ENCODE data around the gene PARD3B.

The PARD3B gene

GRCh38 chr2:205012961-205013360, 467.7 kb downstream of the PARD3B start:
- in situ Hi-C loops (cut with MboI; ENCODE audit: low sequenced_read_pairs, unreplicated experiment): no loop called here
- DNase-seq (ENCODE audit: low spot score): no peak
- TF ChIP-seq, protein P1, sequence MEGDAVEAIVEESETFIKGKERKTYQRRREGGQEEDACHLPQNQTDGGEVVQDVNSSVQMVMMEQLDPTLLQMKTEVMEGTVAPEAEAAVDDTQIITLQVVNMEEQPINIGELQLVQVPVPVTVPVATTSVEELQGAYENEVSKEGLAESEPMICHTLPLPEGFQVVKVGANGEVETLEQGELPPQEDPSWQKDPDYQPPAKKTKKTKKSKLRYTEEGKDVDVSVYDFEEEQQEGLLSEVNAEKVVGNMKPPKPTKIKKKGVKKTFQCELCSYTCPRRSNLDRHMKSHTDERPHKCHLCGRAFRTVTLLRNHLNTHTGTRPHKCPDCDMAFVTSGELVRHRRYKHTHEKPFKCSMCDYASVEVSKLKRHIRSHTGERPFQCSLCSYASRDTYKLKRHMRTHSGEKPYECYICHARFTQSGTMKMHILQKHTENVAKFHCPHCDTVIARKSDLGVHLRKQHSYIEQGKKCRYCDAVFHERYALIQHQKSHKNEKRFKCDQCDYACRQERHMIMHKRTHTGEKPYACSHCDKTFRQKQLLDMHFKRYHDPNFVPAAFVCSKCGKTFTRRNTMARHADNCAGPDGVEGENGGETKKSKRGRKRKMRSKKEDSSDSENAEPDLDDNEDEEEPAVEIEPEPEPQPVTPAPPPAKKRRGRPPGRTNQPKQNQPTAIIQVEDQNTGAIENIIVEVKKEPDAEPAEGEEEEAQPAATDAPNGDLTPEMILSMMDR (IDR thresholded peaks at IDR 0.05; ENCODE audit: borderline replicate concordance, control extremely low read depth, extremely low read depth, insufficient read depth, missing control alignments): no peak

- DNase-seq (ENCODE audit: low spot score): no peak
- in situ Hi-C loops (cut with MboI; ENCODE audit: low sequenced_read_pairs, unreplicated experiment): no loop called here
- TF ChIP-seq, protein P1 (IDR thresholded peaks at IDR 0.05; ENCODE audit: borderline replicate concordance, control extremely low read depth, extremely low read depth, insufficient read depth, missing control alignments): no peak
Observed at GRCh38 chr2:205013586-205013985, 468.3 kb downstream of the PARD3B start.

DNA sequence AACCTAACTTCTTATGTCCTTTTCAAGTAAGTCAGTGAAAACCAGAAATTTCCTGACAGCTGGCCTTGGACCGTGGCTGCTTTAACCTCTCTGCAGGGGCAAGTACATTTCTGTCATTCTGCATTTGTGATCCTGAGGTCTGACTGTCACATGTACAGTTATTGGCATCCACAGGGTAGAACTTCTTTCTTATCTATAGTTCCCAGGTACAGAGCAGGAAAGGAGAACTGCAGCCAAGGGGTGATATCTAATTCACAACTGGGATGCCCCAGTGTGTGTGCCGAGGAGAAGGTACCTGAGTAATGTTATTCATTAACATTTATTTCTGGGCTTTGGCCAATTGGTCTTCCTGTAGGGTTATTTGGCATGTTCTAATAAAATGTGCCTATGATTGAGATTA, 468.9 kb downstream of the PARD3B start:
- TF ChIP-seq, protein P1 (IDR thresholded peaks at IDR 0.05; ENCODE audit: borderline replicate concordance, control extremely low read depth, extremely low read depth, insufficient read depth, missing control alignments): no peak
- DNase-seq (ENCODE audit: low spot score): no peak
- in situ Hi-C loops (cut with MboI; ENCODE audit: low sequenced_read_pairs, unreplicated experiment): no loop called here

GRCh38 chr2:205017381-205017780, 472.1 kb downstream of the PARD3B start:
- in situ Hi-C loops (cut with MboI; ENCODE audit: low sequenced_read_pairs, unreplicated experiment): no loop called here
- TF ChIP-seq, protein P1 (IDR thresholded peaks at IDR 0.05; ENCODE audit: borderline replicate concordance, control extremely low read depth, extremely low read depth, insufficient read depth, missing control alignments): no peak
- no peak for DNase-seq (ENCODE audit: low spot score)

GRCh38 chr2:205017912-205018311, 472.6 kb downstream of the PARD3B start:
- no peak for DNase-seq (ENCODE audit: low spot score)
- in situ Hi-C loops (cut with MboI; ENCODE audit: low sequenced_read_pairs, unreplicated experiment): no loop called here
- TF ChIP-seq, protein P1 (IDR thresholded peaks at IDR 0.05; ENCODE audit: borderline replicate concordance, control extremely low read depth, extremely low read depth, insufficient read depth, missing control alignments): no peak

DNA sequence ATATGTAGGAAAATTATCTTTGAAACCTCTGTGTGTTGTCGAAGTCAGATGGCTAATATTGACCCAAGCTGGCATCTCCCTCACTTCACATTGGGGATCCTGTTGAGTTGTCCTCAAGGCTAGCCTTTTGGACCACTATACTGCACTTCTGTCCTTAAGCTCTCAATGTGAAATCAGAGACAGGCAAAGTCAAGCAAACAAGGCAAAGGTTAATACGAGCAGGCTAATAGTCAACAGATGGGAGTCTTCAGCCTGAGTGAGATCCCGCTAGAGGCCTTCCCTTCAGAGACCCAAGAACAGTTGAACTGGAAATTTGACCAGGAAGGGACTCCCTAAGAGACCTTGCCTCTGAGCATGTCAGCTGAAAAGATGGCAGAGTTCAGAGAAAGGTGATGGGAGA, 475.4 kb downstream of the PARD3B start:
- in situ Hi-C loops (cut with MboI; ENCODE audit: low sequenced_read_pairs, unreplicated experiment): no loop called here
- DNase-seq (ENCODE audit: low spot score): no peak
- TF ChIP-seq, protein P1 (IDR thresholded peaks at IDR 0.05; ENCODE audit: borderline replicate concordance, control extremely low read depth, extremely low read depth, insufficient read depth, missing control alignments): no peak

- in situ Hi-C loops (cut with MboI; ENCODE audit: low sequenced_read_pairs, unreplicated experiment): no loop called here
- no peak for DNase-seq (ENCODE audit: low spot score)
- TF ChIP-seq, protein P1 (IDR thresholded peaks at IDR 0.05; ENCODE audit: borderline replicate concordance, control extremely low read depth, extremely low read depth, insufficient read depth, missing control alignments): no peak
Observed at GRCh38 chr2:205022841-205023240, 477.6 kb downstream of the PARD3B start.

Measured in GM13976 (cell line).